HG02759 (cell line): ENCODE results near the gene MLPH.
"Not testable (repeated sequence)": the region's sequence is repeated elsewhere in the genome, so short reads cannot be mapped to it uniquely, and the experiment has no call there.

Experiments used
- ATAC-seq: cut with Tn5 transposase; IDR thresholded peaks from one replicate; pipeline ENCODE4 v1.9.1; 2021; ENCODE audit warnings: mild to moderate bottlenecking, moderate library complexity; ENCODE audit not compliant: unreplicated experiment

Gene MLPH

GRCh38 chr2:237577956-237578870, 91.2 kb downstream of the MLPH start:
- no peak for ATAC-seq

DNA sequence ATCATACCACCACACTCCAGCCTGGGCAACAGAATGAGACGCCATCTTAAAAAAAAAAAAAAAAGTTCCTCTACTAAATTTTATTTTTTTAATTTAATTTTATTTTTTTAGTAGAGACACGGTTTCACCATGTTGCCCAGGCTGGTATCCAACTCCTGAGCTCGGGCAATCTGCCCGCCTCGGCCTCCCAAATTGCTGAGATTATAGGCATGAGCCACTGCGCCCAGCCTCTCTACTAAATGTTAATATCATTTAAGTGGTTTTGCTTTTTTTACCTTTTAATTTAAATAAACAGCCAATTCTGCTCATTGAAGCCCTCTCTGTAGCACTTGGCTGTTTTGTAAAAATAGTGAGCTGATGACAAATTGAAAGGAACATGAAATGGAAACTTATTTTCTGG, 94.3 kb downstream of the MLPH start:
- ATAC-seq = no peak

DNA sequence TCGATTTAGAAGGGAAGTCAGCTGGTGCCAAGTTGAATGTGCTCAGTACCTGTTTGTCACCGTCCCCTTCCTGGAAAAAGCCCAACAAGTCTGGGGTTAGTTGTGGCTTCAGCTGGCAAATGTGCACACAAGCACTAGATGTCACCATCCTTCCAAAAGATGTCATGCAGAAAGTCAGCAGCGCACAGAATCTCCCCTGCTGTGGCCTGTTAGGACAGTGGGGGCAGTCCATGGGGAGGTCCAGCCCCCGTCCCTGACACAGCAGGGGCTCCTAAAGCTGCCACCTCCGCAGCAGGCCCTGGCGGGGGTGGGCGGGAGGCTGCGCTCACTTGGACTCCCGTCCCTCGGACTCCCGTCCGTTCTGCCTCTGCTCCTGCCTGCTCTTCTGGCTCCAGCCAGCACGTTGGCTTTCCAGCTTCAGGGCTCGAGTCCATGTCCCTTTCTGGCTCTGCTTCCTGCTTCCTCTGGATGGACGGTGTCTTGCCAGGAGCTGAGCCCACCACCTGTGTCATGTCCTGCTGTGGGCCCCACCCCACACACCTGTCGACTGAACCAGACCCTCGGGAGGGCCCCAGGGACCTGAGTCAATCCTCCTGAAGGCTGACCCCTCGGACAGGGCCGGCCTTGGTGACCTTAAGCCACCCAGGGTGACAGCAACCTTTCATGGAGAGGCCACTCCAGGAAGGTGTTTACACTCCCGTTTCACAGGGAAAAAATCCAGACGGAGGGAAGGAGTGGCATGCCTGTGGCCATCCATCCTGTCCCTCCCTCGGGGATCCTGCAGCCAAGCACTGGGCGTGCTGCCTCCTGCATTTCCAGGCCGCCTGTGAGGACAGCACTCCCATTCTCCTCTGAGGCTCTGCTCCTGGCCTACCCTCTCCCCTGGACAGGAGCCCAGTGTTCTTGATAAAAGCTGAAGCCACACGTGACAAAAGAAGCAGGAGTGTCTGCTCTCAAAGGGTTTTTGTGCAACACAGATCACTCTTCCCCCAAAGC, 95.0 kb downstream of the MLPH start:
- no peak for ATAC-seq

- ATAC-seq = no peak
These were observed 96.6 kb downstream of the MLPH start for GRCh38 chr2:237583385-237584295.

- ATAC-seq = no peak
These were observed 98.7 kb downstream of the MLPH start for GRCh38 chr2:237585590-237586221.

GRCh38 chr2:237588044-237588696, 101.1 kb downstream of the MLPH start:
- ATAC-seq = no peak

GRCh38 chr2:237590272-237591140, 103.5 kb downstream of the MLPH start, which contains the start of gene RAB17:
Gene RAB17, minus strand, starts transcription at chr2:237590734. Its CDS starts 4,580 bp downstream, at chr2:237586154.
- no peak for ATAC-seq

DNA sequence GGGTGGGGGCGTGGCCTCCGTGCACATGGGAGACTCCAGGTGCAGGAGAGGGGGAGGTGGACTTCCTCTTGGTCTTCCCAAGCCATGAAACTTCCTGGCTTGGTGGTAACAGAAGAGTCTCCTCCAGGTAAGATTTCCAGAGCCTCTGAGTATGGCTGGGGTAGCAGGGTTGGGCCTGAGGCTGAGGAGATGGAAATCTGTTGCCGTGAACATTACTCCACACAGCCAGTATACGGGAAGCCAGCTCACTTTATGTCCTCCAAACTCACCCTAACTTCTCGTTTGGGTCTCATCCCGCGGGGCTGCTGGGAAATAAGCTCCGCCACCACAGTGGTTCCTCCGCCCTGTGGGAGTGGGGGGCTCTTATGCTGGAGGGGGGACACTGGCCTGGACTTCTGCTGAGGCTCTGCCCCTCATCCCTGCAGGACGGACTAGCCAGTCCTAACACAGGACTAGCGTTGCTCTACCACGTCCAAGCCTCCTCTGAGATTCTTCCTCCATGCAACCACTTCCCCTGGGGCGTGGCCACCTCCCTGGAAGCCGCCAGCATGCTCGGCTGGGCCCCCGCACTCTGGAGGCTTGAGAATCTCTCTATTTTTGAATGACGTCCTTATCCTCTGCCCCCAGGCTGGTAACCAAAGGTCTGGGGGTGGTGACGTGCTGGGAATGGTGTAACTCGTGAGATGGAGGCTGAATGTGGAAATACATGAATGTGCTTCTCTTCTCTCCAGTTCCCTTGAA, 104.3 kb downstream of the MLPH start:
- ATAC-seq = no peak

DNA sequence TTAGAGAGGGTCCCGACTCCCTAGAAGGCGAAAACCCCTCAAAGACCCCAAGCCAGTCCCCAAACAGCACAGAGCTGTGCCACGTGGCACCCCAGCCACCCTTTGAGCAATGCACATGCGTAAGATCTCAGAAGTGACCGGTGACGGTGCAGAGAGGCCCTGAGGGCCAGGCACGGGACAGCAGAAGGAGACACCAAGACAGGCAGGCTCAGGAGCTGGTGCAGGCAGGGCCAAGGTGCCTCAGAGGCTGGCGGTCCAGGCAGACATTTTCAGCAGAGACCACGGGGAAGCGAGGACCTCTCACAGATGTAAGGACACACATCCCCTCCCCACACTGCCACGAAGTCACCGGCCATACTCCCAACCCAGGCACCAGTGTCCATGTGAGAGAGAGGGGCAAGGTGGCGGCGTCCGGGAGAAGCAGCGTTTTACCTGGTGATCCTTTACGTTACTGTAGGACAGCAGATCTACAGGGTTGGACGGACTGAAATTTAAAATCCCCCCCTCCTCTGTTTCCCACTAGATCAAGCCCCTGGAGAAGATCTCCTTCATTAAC, 105.5 kb downstream of the MLPH start:
- no peak for ATAC-seq

- no peak for ATAC-seq
These were observed 106.0 kb downstream of the MLPH start for GRCh38 chr2:237593036-237593435.

- no peak for ATAC-seq
These were observed 106.7 kb downstream of the MLPH start for GRCh38 chr2:237593596-237594320.

DNA sequence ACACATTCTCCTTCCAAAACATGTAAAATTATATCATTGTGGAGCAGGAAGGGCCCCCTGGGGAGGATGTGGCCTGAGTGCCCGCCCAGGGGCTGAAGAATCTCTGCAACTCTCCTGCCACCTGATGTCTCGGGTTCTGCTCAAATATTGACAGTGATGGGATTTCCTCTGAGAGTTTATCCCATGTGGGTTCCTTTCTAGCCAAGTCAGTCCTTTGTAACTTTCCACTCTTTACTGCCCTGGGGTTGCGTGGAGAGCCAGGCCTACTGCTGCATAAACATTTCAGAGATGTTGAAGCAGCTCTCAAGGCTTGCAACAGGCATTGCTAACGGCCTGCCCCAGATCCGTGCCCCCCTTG, 107.4 kb downstream of the MLPH start:
- no peak for ATAC-seq

GRCh38 chr2:237595829-237596519, 108.9 kb downstream of the MLPH start:
- not testable (repeated sequence) for ATAC-seq

- no peak for ATAC-seq
These were observed 109.6 kb downstream of the MLPH start for GRCh38 chr2:237596520-237597195.
